H9 (cell line): ENCODE measurements around the gene KCNMA1. TPM values are rescaled to one million over a fixed set of nuclear protein-coding genes. Genes with fewer than 3 reads are reported as not detected.

Experiments used
- DNase-seq: peaks from one replicate; pipeline ENCODE4 v3.0.0-alpha.2; 2017
- H2AFZ ChIP-seq: one replicate; pipeline ENCODE4 v1.6.1; 2013; ENCODE audit warnings: mild to moderate bottlenecking, low read length, control low read depth, moderate library complexity
- H2AK5ac ChIP-seq: 2 replicates; pipeline ENCODE4 v1.6.1; 2013; ENCODE audit warnings: low read length, control low read depth, mixed read lengths; ENCODE audit not compliant: insufficient read length
- H2BK120ac ChIP-seq: one replicate; pipeline ENCODE4 v1.6.1; 2013; ENCODE audit warnings: low read depth, mild to moderate bottlenecking, low read length, control low read depth, inconsistent platforms; ENCODE audit not compliant: poor library complexity, severe bottlenecking
- H2BK12ac ChIP-seq: 2 replicates; pipeline ENCODE4 v1.6.1; 2013; ENCODE audit warnings: low read length, control low read depth, mixed read lengths, low read depth; ENCODE audit not compliant: insufficient read length
- H2BK15ac ChIP-seq: 2 replicates; pipeline ENCODE4 v1.6.1; 2013; ENCODE audit warnings: low read depth, low read length, control low read depth
- H2BK20ac ChIP-seq: one replicate; pipeline ENCODE4 v1.6.1; 2013; ENCODE audit warnings: low read depth, mild to moderate bottlenecking, low read length, control low read depth, inconsistent platforms; ENCODE audit not compliant: poor library complexity, severe bottlenecking
- H2BK5ac ChIP-seq: 2 replicates; pipeline ENCODE4 v1.6.1; 2013; ENCODE audit warnings: low read length, control low read depth, mixed read lengths; ENCODE audit not compliant: insufficient read length
- H3K14ac ChIP-seq: 2 replicates; pipeline ENCODE4 v1.6.1; 2013; ENCODE audit warnings: low read length, control low read depth; ENCODE audit not compliant: insufficient read depth
- H3K18ac ChIP-seq: 2 replicates; pipeline ENCODE4 v1.6.1; 2013; ENCODE audit warnings: low read depth, mild to moderate bottlenecking, mixed read lengths, low read length, control low read depth; ENCODE audit not compliant: insufficient read length
- H3K23ac ChIP-seq: 2 replicates; pipeline ENCODE4 v1.6.1; 2013; ENCODE audit warnings: low read length, control low read depth, mixed read lengths, low read depth; ENCODE audit not compliant: insufficient read length
- H3K23me2 ChIP-seq: 2 replicates; pipeline ENCODE4 v1.6.1; 2013; ENCODE audit warnings: low read depth, mild to moderate bottlenecking, mixed read lengths, low read length, control low read depth; ENCODE audit not compliant: insufficient read length, poor library complexity, severe bottlenecking
- H3K27ac ChIP-seq: 2 replicates; pipeline ENCODE4 v1.5.1; 2013; ENCODE audit warnings: low read length, control low read depth, mixed read lengths, low read depth; ENCODE audit not compliant: insufficient read length
- H3K27me3 ChIP-seq: 2 replicates; pipeline ENCODE4 v1.6.1; 2013; ENCODE audit warnings: low read length, control low read depth, inconsistent platforms; ENCODE audit not compliant: insufficient read depth
- H3K4ac ChIP-seq: 2 replicates; pipeline ENCODE4 v1.6.1; 2013; ENCODE audit warnings: low read depth, mild to moderate bottlenecking, control low read depth, inconsistent platforms, low read length, moderate library complexity
- H3K4me1 ChIP-seq: 2 replicates; pipeline ENCODE4 v1.6.1; 2013; ENCODE audit warnings: low read length, control low read depth, inconsistent platforms; ENCODE audit not compliant: insufficient read depth
- H3K4me2 ChIP-seq: 2 replicates; pipeline ENCODE4 v1.6.1; 2013; ENCODE audit warnings: low read length, control low read depth, mixed read lengths; ENCODE audit not compliant: insufficient read length, insufficient read depth
- H3K56ac ChIP-seq: 2 replicates; pipeline ENCODE4 v1.6.1; 2013; ENCODE audit warnings: low read depth, mild to moderate bottlenecking, mixed read lengths, low read length, control low read depth; ENCODE audit not compliant: insufficient read length
- H3K79me1 ChIP-seq: 2 replicates; pipeline ENCODE4 v1.6.1; 2013; ENCODE audit warnings: low read depth, mild to moderate bottlenecking, moderate library complexity, low read length, control low read depth, inconsistent platforms; ENCODE audit not compliant: insufficient read depth, poor library complexity, severe bottlenecking
- H3K79me2 ChIP-seq: 2 replicates; pipeline ENCODE4 v1.6.1; 2013; ENCODE audit warnings: low read length, control low read depth, inconsistent platforms; ENCODE audit not compliant: insufficient read depth
- H3K9ac ChIP-seq: 2 replicates; pipeline ENCODE4 v1.6.1; 2013; ENCODE audit warnings: low read length, control low read depth, mixed read lengths; ENCODE audit not compliant: insufficient read length; ENCODE audit errors: extremely low read depth
- H3K9me3 ChIP-seq: one replicate; pipeline ENCODE4 v1.6.1; 2013; ENCODE audit warnings: low read depth, low read length, inconsistent platforms; ENCODE audit not compliant: control insufficient read depth
- H3T11ph ChIP-seq: one replicate; pipeline ENCODE4 v1.6.1; 2013; ENCODE audit warnings: mild to moderate bottlenecking, low read length, control low read depth, inconsistent platforms
- H4K20me1 ChIP-seq: one replicate; pipeline ENCODE4 v1.6.1; 2013; ENCODE audit not compliant: control insufficient read depth, insufficient read length, insufficient read depth
- H4K5ac ChIP-seq: 2 replicates; pipeline ENCODE4 v1.6.1; 2013; ENCODE audit warnings: low read depth, mild to moderate bottlenecking, mixed read lengths, low read length, control low read depth; ENCODE audit not compliant: insufficient read length
- H4K8ac ChIP-seq: replicated peaks from 2 replicates; pipeline ENCODE4 v1.6.1; 2013; ENCODE audit warnings: low read length, control low read depth, mixed read lengths, low read depth; ENCODE audit not compliant: insufficient read length
- H4K91ac ChIP-seq: 2 replicates; pipeline ENCODE4 v1.6.1; 2013; ENCODE audit warnings: low read depth, mild to moderate bottlenecking, moderate library complexity, mixed read lengths, low read length, control low read depth; ENCODE audit not compliant: insufficient read length
- H3K27ac Mint-ChIP-seq, 3 experiments: 2 replicates in 2 of 3; 3 replicates in 1 of 3; pipeline ENCODE4 v1.8.0; 2020 to 2021; ENCODE audit warnings: mixed read lengths in 3 of 3, mild to moderate bottlenecking in 1 of 3, moderate library complexity in 1 of 3
- H3K27me3 Mint-ChIP-seq: 2 replicates; pipeline ENCODE4 v1.8.0; 2021; ENCODE audit warnings: low read depth, mild to moderate bottlenecking, moderate library complexity, mixed read lengths
- H3K36me3 Mint-ChIP-seq, 3 experiments: 2 replicates in 2 of 3; 3 replicates in 1 of 3; pipeline ENCODE4 v1.8.0; 2020 to 2021; ENCODE audit warnings: low read depth in 3 of 3, mixed read lengths in 3 of 3; ENCODE audit not compliant: insufficient read depth in 1 of 3
- H3K4me1 Mint-ChIP-seq, 2 experiments: 2 replicates each; pipeline ENCODE4 v1.8.0; 2020; ENCODE audit warnings: mixed read lengths in 2 of 2
- H3K4me3 Mint-ChIP-seq, 2 experiments: 2 replicates in 1 of 2; 3 replicates in 1 of 2; pipeline ENCODE4 v1.8.0; 2020 to 2021; ENCODE audit warnings: mild to moderate bottlenecking in 2 of 2, mixed read lengths in 2 of 2, moderate library complexity in 1 of 2
- H3K9me3 Mint-ChIP-seq, 2 experiments: 2 replicates in 1 of 2; 3 replicates in 1 of 2; pipeline ENCODE4 v1.8.0; 2020; ENCODE audit warnings: mild to moderate bottlenecking in 2 of 2, mixed read lengths in 2 of 2, moderate library complexity in 1 of 2
- WGBS: extraction: QIAGEN DNeasy Blood & Tissue Kit; methylation state at CpG from one replicate; pipeline ENCODE4 v1.1.7; 2013; ENCODE audit warnings: missing lambda C conversion rate, low lambda C conversion rate, mixed read lengths; ENCODE audit not compliant: insufficient read length; ENCODE audit errors: extremely low coverage; 5-methylcytosine and 5-hydroxymethylcytosine counted together
- total RNA-seq: library from RNA; stranded (reverse); gene quantifications from 2 replicates; pipeline ENCODE4 v1.2.1, GENCODE V29; 2021
- TF ChIP-seq, protein P1 (sequence below): fragments of 200-600 bp; sonication (generic); conservative IDR thresholded peaks from 3 replicates; pipeline ENCODE4 v1.8.0; 2021; ENCODE audit warnings: antibody characterized with exemption, mild to moderate bottlenecking

The KCNMA1 gene
- total RNA-seq, 1 experiment from 2014 or later, result 2.0 TPM

DNA sequence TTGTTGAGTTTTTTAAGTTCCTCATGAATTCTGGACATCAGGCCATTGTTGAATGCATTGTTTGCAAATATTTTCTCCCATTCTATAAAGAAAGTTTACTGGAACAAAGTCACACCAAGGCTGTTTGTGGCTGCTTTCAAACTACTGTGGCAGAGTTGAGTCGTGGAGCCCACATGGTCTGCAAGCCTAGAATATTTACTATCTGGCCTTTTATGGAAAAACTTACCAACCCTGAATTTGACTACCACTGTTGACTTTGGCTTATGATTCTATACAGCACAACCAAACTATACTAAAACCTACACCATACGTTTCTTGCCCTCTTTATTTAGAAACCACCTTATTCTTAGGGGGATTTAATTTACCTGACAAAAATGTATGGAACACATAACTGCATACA is 239.1 kb downstream of the KCNMA1 start:
- no peak overlapping the region for H4K91ac ChIP-seq
- H3K9ac ChIP-seq, result no peak overlapping the region
- no peak overlapping the region for H2BK5ac ChIP-seq
- H3K27ac Mint-ChIP-seq, result no peak overlapping the region
- no peaks in the 10 kb centered on the region for H3K23me2 ChIP-seq
- no peak overlapping the region for H2BK120ac ChIP-seq
- no peak overlapping the region for H4K8ac ChIP-seq
- no peaks in the 10 kb centered on the region for H4K20me1 ChIP-seq
- H3K27me3 Mint-ChIP-seq, result no peaks in the 10 kb centered on the region; the same call in 1 of the 2 replicates
- H2AK5ac ChIP-seq, result no peak overlapping the region
- 100% methylated on average over 1 of the region's 2 CpGs for WGBS
- no peak overlapping the region for H3K14ac ChIP-seq
- H3K4me1 Mint-ChIP-seq, result peaks cover 2% of the 10 kb centered on the region in 2 experiments
- H4K5ac ChIP-seq, result no peak overlapping the region
- no peak overlapping the region for H3K56ac ChIP-seq
- H2BK15ac ChIP-seq, result no peak overlapping the region
- H3K79me2 ChIP-seq, result no peaks in the 10 kb centered on the region
- no peak overlapping the region for H3K18ac ChIP-seq
- TF ChIP-seq, protein P1, sequence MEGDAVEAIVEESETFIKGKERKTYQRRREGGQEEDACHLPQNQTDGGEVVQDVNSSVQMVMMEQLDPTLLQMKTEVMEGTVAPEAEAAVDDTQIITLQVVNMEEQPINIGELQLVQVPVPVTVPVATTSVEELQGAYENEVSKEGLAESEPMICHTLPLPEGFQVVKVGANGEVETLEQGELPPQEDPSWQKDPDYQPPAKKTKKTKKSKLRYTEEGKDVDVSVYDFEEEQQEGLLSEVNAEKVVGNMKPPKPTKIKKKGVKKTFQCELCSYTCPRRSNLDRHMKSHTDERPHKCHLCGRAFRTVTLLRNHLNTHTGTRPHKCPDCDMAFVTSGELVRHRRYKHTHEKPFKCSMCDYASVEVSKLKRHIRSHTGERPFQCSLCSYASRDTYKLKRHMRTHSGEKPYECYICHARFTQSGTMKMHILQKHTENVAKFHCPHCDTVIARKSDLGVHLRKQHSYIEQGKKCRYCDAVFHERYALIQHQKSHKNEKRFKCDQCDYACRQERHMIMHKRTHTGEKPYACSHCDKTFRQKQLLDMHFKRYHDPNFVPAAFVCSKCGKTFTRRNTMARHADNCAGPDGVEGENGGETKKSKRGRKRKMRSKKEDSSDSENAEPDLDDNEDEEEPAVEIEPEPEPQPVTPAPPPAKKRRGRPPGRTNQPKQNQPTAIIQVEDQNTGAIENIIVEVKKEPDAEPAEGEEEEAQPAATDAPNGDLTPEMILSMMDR, result no peak
- no peaks in the 10 kb centered on the region for H3K27me3 ChIP-seq
- H3K4ac ChIP-seq, result no peak overlapping the region
- no peak overlapping the region for H3T11ph ChIP-seq
- no peak overlapping the region for H3K23ac ChIP-seq
- no peak overlapping the region for H3K4me2 ChIP-seq
- H3K4me3 Mint-ChIP-seq, result no peak overlapping the region
- no peaks in the 10 kb centered on the region for H3K9me3 ChIP-seq
- H3K9me3 Mint-ChIP-seq, result no peaks in the 10 kb centered on the region
- H3K36me3 Mint-ChIP-seq, result no peaks in the 10 kb centered on the region
- no peak overlapping the region for H2BK20ac ChIP-seq
- no peak for DNase-seq
- H2BK12ac ChIP-seq, result no peak overlapping the region
- H2AFZ ChIP-seq, result no peak overlapping the region
- H3K27ac ChIP-seq, result no peak overlapping the region
- no peaks in the 10 kb centered on the region for H3K79me1 ChIP-seq
- H3K4me1 ChIP-seq, result no peaks in the 10 kb centered on the region
